GM11168 (cell line): ENCODE measurements around the gene MLF2.

Source experiments
- in situ Hi-C: fragments of 300-500 bp; cut with MboI; formaldehyde crosslinking; loops from one replicate; pipeline ENCODE4 v1.12.0; 2022; ENCODE audit warnings: low sequenced_read_pairs; ENCODE audit not compliant: unreplicated experiment

The MLF2 gene

DNA sequence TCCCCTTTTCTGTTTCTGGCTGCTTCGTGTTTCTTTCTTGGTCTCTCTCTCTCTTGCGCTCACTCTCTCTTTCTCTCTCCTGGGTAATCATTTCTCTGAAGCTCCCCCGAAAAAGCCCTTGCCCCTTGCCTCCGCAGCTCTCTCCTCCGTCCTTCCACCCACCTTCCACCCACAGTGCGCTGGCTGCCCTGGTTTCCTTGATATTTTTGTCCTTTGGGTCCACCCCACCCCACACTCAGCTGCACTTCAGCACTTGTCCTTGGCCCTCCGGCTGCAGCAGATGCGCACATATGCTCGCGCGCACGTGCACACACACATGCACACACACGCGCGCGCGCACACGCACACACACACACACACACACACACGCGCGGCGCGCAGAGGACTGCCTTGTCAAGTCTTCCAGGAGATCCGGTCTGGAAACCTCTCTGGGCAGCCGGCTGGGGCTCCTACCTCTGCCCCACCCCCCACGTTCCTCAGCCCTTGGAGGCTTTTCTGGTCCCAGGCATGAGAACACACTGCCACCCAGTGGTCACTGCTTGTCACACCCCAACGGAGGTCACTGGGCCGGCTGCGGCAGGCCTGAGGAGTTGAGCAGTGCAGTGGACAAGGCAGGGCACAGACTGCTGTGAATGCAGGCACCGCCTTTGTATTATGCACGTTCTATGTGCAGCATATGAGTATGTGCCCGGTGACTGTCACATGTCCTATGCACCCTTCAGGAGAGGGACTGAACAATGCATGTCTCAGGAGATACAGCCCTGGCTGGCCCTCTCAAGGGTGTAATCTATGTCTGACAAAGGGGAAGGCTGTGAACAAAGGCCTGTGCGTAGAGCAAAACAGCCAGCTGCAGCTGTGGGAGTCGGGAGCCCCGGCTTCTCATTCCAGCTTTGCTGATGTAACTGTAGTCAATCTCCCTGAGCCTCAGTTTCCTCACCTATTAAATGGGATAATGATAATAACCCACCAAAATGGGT lies 25.9 kb upstream of the MLF2 start:
- in situ Hi-C loops = no loop called here

DNA sequence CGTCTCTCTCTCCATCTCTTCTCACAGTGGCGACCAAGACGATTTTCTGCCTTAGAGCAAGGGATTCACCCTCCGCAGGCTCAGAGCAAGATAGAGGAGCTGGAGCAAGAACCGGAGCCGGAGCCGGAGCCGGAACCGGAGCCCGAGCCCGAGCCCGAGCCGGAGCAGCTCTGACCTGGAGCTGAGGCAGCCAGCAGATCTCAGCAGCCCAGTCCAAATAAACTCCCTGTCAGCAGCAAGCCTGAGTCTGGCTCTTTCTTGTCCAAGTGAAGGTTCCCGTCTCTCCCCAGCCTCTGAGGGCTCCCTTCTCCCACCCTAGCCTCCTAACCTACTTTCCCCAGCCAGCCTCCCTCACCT lies 25.3 kb upstream of the MLF2 start:
- in situ Hi-C loops = no loop called here

DNA sequence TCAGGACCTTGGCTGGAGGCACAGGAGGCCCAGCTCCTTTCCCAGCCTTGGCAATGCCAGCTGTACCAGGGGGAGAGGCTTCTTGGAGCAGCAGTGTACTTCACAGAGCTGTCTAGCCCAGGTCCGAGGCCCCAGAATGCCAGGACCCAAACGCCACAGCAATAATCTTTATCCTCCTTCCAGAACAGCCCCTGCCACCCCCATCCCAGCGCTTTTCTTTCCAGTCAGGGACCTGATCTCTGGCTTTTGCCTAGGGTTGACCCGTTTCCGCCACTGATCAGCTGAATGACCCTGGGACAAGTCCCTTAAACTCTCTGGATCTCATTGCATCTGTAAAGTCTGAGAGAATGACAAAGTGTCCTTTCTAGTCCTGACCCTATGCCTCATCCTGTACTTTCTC lies 24.4 kb upstream of the MLF2 start:
- in situ Hi-C loops = no loop called here

DNA sequence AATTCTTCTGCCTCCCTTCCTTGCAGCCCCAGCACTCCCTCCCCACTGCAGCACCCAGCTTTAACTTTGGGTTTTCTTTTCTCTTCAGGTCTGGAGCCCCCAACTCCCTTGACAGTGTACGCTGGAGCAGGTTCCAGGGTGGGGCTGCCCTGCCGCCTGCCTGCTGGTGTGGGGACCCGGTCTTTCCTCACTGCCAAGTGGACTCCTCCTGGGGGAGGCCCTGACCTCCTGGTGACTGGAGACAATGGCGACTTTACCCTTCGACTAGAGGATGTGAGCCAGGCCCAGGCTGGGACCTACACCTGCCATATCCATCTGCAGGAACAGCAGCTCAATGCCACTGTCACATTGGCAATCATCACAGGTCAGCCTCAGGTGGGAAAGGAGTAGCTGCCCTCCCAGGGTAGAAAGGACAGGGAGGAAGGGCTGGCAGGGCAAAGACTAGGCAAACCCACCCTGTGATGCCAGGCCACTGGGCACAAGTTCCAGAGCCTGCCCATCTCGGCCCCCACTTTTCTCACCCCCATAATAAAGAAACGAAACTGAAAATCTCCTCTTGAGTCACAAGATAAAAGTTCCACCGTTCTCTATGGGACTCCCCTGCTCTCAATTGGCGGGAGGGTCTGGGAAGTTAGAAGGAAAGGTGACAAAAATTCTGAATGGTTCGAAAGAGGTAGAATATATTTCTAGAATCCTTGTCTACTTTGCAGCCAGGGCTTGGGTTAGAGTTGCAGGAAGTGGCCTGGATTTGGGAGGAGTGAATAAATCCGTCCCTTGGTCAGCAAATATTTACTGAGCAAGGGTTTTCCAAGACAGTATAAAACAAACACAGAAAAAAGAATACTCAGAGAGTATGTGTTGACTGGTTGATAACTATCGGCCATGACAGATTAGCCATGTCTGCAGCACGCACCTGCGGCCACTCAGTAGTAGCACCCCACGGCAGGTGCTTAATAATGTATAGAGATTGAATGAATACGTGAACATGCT lies 22.5 kb upstream of the MLF2 start:
- in situ Hi-C loops = no loop called here

DNA sequence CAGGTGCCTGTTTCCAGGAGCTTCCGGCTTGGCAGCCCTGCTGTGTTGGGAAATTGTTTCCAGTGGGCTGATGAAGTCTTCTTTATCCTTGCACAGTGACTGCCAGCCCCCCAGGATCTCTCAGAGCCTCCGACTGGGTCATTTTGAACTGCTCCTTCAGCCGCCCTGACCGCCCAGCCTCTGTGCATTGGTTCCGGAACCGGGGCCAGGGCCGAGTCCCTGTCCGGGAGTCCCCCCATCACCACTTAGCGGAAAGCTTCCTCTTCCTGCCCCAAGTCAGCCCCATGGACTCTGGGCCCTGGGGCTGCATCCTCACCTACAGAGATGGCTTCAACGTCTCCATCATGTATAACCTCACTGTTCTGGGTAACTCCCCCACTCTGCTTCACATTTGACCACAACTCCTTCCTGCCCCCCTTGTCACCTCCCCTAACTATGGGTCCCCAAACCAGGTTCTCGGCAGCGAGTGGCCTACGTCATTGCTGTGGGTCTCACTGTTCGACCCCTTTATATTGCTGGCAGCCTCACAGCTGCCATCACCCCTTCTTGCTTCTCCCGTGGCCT lies 21.6 kb upstream of the MLF2 start:
- in situ Hi-C loops = no loop called here

DNA sequence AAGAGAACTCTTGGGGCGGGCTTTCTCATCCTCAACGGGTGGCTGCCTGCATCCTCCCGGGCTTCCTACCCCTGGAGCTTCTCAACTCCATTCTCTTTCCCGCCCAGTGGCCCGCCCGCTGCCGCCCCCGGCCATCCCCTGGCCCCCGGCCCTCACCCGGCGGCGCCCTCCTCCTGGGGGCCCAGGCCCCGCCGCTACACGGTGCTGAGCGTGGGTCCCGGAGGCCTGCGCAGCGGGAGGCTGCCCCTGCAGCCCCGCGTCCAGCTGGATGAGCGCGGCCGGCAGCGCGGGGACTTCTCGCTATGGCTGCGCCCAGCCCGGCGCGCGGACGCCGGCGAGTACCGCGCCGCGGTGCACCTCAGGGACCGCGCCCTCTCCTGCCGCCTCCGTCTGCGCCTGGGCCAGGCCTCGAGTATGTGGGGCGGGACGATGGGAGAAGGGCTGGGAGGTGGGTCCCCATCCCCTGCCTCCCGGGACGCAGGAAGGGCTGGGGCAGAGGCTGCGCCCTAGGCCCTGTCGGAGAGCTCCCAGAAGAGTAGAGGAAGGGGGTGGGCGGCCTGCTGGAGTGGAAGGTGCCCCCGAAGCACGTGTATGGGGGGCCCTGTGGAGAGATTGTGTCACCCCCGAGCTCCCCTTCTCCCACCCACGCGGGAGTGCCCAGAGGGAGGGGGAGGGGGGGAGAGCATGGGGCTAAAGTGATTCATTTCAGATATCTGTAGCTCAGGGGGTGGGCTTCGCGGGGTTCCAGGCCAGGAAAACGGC lies 20.8 kb upstream of the MLF2 start:
- in situ Hi-C loops = no loop called here

DNA sequence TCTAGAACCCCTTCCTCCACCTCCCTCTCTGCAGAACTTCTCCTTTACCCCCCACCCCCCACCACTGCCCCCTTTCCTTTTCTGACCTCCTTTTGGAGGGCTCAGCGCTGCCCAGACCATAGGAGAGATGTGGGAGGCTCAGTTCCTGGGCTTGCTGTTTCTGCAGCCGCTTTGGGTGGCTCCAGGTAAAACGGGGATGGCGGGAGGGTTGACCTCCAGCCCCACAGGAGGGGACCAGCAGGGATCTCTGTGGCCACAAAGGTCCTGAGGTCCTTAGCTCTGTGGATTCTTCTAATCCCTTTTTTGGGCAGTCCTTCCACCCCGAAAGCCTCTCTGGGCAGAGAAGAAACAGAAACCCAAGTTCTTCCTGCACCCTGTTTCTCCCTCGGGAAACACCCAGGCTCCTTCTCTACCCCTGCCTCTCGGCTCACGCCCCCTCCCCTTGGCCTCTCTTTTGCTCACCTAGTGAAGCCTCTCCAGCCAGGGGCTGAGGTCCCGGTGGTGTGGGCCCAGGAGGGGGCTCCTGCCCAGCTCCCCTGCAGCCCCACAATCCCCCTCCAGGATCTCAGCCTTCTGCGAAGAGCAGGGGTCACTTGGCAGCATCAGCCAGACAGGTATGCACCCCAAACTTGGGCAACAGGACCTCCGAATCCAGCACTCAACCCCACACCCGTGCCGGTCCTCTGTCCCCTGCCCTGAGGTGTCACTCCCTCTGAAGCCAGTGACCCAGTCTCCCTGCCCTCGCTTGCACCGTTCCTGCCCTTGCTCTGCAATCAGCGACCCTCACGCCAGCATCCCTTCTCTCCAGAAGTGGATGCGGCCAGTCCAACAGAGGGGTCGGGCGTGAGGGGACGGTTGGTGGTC lies 20.0 kb upstream of the MLF2 start:
- in situ Hi-C loops = no loop called here

DNA sequence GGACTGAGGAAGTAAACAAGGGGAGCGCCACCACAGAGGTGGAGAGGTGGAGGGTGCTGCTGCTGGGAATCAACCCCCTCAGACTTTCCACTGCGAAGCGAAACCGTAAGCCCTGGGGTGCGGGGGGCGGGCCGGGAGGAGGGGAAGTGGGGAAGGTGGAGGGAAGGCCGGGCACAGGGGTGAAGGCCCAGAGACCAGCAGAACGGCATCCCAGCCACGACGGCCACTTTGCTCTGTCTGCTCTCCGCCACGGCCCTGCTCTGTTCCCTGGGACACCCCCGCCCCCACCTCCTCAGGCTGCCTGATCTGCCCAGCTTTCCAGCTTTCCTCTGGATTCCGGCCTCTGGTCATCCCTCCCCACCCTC lies 19.4 kb upstream of the MLF2 start, which contains the start of gene LAG3:
LAG3 (plus strand) TSS at position 190 of the 365 bp plus-strand sequence. CDS start 333 bp downstream, outside the sequence.
- in situ Hi-C loops = no loop called here

DNA sequence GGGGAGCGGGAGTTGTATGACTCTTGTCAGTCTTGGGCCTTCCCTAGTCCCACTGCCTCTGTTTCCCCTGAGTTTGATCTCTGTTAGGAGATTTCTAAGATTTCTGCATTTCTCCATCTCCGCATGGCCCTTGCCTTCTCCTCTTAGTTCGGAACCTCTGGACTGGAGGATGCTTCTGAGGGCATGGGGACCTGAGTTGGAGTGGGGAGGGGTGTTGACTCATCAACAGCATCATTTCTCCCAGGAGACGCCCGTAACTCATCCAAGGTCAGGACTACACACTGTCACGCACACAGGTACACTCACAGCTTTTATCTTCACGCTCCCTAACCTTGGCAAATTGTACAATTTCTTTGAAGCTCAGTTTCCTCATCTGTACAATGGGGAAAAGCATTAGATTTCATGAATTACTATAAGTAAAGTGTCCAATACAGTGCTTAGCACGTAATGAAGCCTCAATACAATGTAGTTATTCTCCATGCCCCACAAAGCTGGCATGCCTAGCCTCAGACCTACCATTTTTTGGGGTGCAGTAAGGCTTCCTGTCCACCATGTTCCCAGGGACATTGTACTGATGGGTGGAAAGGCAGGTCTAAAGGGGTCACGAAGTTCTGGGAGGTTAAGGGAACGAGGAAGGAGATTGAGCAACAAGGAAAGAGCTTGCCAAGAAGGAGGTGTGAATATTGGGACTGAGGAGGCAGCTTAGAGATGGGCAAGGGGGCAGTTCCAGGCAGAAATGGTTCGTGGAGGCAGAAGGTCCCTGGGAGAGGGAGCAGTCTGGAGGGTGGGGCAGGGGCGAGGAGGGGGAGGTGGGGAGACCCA lies 18.8 kb upstream of the MLF2 start:
- in situ Hi-C loops = no loop called here

DNA sequence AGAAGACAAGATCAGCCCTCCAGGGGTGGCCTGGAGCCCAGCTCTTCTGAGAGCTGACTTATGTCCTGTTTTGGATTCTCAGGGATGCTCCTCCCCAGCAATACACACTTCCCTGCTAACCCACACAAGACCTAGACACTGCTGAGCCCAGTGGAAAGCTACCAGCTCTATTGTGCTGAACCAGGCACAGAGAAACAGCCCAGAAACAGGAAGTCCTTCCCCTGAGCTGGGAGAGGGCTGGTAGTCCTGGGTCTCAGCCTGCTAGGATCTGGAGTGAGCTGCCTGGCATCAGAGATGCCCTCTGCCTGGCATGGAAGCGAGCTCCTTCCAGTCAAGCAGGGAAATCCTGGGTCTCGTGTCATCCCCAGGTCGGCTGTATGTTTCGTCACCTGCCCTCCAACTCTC lies 18.2 kb upstream of the MLF2 start:
- in situ Hi-C loops = no loop called here

DNA sequence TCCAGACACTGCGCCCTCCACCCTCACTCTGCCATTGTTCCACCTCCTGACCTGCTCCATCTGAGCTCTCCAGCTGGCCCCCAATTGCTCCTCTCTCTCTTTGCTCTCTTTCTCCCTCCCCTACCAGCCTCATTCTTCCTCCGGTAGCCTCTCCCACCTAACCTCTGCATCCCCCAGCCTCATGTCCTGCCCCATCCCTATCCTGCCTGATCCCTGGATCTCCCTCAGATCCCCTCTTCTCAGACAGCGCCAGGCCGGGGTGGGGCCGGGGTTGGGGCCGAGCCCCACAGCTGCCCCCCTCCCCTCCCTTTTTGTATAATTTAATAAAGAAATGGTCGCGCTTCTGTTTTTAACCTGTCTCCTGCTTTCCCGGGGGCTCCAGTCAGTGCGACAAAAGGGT lies 17.7 kb upstream of the MLF2 start:
- in situ Hi-C loops = no loop called here

DNA sequence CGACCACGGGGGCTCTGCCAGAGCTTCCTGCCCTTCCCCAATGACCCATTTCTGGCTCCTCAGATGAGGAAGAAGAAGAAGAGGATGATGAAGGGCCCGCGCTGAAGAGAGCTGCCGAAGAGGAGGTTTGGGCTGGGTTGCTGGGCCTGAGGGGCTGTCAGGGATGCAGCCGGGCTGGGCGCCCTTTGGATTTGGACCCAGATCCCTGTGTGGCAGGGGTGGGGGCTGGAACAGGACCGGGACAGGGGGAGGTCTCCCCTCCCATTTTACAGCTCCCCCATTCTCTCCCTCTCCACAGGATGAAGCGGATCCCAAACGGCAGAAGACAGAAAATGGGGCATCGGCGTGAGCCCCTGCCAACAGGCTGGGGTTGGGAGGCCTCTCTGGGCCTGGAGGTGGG lies 17.2 kb upstream of the MLF2 start:
- in situ Hi-C loops = no loop called here

DNA sequence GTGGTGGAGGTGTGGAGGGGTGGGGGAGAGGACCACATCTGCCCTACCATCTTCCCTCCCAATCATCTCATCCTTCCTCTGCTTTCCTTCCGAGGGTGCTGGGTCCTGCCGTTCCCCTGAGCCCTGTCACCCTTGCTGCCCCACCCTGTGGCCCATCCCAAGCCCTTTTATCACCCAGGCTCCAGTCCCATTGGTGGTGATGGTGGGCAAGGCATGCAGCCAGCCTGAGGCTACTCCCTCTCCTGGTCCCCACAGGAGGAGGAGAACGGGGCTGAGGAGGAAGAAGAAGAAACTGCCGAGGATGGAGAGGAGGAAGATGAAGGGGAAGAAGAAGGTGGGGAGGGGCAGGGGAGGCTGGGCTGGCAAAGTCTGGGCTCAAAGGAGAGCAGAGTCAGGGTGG lies 16.7 kb upstream of the MLF2 start:
- in situ Hi-C loops = no loop called here

DNA sequence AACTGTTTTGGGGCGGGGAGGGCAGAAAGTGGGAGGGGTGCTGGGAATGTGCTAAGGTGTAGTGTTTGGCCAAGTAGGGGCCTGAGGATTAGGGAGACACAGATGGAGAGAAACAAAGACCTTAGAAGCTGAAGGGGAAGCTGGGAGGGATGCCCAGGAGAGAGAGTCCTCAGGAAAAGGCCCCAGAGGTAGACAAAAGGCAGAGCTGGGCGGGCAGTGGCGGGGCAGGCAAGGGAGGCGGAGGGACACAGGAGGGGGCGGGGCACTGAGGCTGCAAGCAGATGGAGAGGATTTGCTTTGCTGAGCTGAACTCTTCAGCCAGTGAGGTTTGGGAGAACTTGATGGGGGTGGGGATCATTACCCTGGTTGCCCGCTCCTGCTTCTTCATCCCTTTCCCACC lies 16.0 kb upstream of the MLF2 start:
- in situ Hi-C loops = no loop called here

DNA sequence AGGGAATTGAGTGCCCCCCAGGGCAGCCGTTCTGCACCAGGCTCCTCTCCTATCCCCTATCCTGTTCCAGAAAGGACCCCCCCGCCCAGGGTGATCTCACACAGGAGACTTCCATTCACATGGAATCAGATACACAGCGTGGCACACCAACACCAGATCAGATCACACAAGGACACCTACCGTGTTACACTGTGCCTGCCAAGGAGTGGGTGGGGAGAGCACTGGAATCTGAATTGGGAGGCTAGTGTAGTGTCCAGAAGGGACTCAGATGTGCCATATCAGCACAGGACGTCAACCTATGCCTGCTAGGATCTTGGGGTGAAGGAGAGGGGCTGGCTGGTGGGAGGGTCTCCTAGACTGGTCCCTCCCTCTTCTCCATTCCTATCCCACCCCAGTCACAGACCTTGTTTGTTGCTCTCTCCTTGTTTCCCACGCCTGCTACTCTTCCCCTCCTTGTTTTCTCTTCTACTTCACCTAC lies 15.5 kb upstream of the MLF2 start:
- in situ Hi-C loops = no loop called here

DNA sequence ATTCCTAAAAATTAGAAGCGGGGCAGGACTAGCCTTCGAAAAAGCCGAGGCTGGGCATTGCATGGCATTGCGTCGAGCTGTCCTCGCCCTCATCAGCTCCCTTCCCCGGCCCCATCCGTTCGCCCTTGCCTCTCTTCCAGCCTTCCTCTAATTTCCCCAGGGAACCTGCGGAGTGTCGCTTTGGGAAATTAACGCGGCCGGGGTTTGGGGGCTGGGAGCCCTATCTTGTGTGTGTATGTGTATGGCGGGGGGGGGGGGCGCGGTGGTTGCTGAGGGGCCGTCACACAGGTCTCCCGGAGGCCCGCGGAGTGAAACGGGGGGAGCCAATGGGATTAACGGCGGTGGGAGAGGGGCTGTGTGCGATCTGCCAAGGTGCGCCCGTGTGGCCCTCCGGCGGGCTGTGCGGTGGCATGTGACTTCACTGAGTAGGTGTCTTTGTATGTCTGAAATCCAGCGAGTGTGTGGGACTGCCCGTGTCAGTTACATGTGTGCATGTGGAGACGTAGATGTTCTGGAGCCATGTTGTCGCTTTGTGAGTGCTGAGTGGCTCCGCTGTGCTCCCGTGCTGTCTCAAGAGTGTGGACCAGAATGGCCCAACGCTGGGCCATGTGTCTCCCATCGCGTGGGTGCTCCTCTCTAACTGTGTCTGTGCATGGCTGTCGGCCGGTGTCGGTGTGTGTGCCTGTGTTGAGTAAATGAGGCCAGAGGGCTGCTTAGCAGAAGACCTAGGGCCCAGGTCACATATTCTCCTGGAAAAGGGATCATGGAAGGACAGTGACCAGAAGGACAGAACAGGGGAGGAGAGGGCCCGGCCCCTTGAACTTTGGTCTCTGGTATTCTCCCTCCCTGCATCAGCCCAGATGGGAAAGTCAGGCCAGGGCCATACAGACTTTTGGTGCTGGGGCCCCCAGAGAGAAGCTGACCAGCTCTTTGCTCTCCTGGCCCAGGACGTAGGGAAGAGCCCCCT lies 14.7 kb upstream of the MLF2 start:
- in situ Hi-C loops = no loop called here
